Activated gamma-delta T cell treated with Interleukin-2 at 50 U/mL for 16 hours (primary cell): ENCODE measurements around the gene ARID5B.

ENCODE experiments used
- DNase-seq: peaks from one replicate; pipeline ENCODE4 v3.0.0-alpha.2; 2020

The ARID5B gene

GRCh38 chr10:62113680-62114079 lies 212.2 kb downstream of the ARID5B start:
- no peak for DNase-seq

GRCh38 chr10:62115321-62115720 lies 213.8 kb downstream of the ARID5B start:
- DNase-seq: no peak

- no peak for DNase-seq
Measured at GRCh38 chr10:62115842-62116241, 214.3 kb downstream of the ARID5B start.

- no peak for DNase-seq
Measured at GRCh38 chr10:62116896-62117295, 215.4 kb downstream of the ARID5B start.

GRCh38 chr10:62121187-62121530 lies 219.7 kb downstream of the ARID5B start:
- DNase-seq: no peak

- DNase-seq: no peak
Measured at GRCh38 chr10:62127975-62128374, 226.5 kb downstream of the ARID5B start.

- DNase-seq: no peak
Measured at GRCh38 chr10:62130948-62131347, 229.4 kb downstream of the ARID5B start.

- DNase-seq: no peak
Measured at GRCh38 chr10:62131724-62132123, 230.2 kb downstream of the ARID5B start.

GRCh38 chr10:62133618-62134017 lies 232.1 kb downstream of the ARID5B start:
- no peak for DNase-seq

GRCh38 chr10:62136931-62137330 lies 235.4 kb downstream of the ARID5B start:
- no peak for DNase-seq
